GM12801 (cell line): Measurements from ENCODE around the gene RFX5.

Experiments
- TF ChIP-seq, protein P1 (sequence below): IDR thresholded peaks from one replicate; pipeline ENCODE4 v1.5.1; 2011; ENCODE audit warnings: control low read depth; ENCODE audit not compliant: insufficient read length; ENCODE audit errors: extremely low read depth

Gene RFX5

DNA sequence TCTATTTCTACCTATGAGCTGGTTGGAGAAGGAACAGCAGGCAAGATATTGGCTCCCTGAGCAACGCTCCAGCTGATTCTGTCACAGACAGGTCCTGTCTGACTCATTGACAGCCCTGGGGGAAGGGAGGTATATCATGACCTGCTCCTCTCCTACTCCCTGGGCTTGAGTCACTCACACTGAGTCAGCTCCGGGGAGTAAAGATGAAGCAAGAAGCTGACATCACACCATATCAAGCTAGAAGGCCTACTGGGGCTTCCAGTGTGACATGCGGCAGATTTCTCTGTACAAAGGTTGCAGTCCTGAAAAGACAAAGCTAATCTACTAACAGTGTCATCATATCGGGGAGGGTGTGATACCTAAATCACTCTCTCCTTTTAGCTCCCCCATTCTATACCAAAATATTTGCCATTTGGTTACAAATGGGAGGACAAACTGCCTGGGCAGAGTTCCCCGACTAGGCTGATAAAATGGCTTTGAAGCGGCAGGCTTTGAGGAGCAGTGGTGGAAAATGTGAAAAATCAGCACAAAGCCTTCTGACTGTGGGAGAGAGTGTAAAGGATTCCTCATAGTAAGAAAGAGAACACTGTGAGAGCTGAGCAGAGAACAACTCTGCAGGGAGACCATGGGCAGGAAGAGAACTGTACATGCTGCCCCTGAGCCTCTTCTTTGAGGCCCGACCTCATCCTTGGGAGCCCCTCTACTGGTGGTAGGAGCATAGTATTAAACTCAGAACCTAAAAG, 35.3 kb downstream of the RFX5 start:
- TF ChIP-seq, protein P1, sequence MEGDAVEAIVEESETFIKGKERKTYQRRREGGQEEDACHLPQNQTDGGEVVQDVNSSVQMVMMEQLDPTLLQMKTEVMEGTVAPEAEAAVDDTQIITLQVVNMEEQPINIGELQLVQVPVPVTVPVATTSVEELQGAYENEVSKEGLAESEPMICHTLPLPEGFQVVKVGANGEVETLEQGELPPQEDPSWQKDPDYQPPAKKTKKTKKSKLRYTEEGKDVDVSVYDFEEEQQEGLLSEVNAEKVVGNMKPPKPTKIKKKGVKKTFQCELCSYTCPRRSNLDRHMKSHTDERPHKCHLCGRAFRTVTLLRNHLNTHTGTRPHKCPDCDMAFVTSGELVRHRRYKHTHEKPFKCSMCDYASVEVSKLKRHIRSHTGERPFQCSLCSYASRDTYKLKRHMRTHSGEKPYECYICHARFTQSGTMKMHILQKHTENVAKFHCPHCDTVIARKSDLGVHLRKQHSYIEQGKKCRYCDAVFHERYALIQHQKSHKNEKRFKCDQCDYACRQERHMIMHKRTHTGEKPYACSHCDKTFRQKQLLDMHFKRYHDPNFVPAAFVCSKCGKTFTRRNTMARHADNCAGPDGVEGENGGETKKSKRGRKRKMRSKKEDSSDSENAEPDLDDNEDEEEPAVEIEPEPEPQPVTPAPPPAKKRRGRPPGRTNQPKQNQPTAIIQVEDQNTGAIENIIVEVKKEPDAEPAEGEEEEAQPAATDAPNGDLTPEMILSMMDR, result no peak

DNA sequence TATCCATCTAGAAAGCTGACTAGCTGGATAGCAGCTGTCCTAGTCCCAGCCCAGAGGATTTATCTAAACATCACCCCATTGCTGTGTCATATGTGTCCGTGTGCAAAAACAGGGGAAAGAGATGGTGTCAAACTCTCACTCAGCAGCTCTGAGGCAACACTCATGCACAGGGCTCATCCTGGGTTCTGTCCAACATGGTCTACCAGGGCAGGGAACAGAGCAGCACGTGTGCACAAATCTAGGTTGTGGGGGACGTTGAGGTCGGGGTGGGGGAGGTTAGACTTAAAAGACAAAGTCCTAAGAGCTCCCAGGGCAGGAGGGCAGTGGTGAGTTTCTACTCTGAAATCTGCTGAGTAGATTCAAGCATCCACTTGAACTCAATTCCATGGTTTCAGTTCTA, 36.0 kb downstream of the RFX5 start:
- TF ChIP-seq, protein P1, result no peak

DNA sequence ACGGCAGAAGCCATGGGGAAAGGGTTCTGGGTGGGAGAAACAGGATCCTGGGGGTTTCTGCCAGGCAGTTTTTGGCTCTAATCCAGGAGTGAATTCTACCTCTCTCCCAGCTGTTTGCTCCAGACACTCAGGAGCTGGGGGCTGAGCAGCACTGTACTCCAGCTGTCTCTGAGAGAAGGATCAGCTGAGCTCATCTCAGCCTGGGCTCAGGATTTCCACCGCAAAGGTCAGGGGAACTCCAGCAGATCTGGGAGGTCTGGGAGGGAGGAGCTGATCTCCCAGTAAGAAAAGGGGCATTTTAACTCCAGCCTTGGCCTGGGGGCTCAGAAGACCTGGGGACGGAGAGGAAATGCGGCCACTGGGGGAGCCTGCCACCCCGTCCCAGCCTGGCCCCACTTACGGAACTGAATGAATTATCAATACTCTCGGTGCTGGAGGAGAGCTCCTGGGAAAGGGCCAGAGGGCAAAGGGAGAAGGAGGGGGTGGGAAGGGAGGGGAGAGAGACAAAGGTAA, 37.2 kb downstream of the RFX5 start:
- TF ChIP-seq, protein P1, result no peak

DNA sequence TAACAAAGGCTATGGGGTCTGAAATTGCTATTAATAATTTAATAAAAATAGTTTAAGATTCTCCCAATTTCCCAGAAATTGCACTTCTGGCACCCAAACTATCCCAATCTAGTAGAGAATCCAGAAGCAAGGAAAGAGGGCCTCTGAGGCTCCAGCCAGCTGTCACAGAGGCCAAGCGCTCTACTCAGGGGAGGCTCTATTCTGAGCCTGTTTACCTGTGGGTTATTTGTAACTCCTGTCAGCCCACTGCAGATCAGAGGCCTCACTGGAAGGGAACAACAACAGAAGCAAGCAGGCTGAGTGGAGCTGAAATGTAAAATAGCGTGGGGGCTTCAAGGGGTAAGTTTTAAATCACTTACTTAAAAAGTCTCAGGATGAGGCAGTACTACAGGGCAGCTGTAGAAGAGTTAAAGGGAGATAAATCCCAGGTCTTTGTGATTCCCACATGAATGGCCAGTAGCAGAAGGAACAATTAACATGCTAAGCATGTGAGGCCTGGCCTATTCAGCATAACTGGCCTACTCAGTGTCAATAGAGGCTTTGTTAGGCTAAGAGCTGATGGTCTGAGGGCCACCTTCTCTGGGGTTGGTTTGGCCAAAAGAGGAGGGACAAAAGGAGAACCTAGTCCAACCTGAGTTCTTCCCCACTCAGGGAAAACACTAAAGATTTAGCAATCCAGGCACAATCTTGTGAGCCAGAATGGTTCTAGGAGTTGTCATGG, 52.1 kb downstream of the RFX5 start:
- TF ChIP-seq, protein P1, result no peak

DNA sequence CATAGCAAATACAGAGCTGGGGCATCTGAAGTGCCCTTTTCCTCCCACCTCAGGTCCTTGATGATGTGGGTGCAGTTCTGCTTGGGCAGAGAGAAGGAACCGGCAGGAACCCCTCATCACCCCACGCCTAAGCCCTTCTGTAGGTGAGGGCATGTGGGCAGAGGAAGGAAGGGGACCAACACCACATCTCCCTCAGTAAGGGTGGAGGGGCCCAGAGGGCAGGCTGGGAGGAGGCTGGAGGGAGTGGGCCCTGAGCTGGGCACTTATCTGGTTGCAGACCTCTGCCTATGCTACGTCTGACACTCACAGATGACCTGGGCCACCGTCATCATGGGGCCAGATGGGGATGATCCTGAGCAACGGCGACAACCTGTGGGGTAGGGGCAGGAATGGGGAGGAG, 54.0 kb downstream of the RFX5 start:
- TF ChIP-seq, protein P1, result no peak

DNA sequence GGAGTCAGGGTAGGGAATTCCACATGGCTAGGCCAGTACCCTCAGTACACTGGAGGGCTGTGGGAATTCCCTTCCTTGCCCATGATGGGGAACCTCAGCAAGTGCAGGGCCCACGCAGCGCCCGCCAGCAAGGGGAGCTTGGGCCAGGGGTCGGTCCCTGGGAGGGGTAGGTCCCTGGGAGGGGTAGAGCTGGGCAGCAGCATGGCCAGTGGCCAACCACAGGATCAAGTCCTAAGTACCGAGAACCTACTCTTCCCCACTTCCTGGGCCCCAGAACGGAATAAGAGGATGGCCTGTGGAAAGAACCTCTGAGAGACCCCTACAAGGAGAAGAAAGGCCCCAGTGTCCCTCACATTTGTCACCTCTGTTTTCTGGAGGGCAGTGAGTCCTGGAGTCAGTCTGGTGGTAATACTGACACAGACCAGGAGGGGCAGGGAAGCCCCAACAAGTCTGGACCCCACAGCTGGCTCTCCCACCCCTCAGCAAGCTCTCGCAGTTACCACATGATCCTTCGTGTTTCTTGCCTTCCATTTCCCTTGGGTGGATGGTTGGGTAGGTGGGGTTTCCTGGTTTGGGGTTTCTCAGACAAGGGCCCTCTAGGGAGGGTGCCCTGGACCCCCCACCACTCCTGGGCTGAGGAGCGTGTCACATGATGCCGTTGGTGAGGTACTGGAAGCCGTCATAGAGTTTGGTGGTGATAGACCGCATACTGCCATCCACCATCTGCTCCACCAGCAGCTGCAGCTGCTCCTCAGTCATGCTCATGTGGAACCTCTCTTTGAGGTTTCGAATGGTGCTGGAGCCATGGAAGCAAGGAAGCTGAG, 54.6 kb downstream of the RFX5 start:
- TF ChIP-seq, protein P1, result no peak
